LNCaP clone FGC (cell line): Measurements from ENCODE around the gene DUSP7.

Source experiments
- DNase-seq: peaks from one replicate; pipeline ENCODE4 v3.0.0-alpha.2; 2011; ENCODE audit warnings: low read depth
- H3K4me3 ChIP-seq: 2 replicates; pipeline ENCODE4 v1.5.1; 2011; ENCODE audit warnings: mild to moderate bottlenecking, low read depth, low read length, control low read depth
- CTCF ChIP-seq: IDR thresholded peaks from 2 replicates; pipeline ENCODE4 v1.5.1; 2012; ENCODE audit warnings: mild to moderate bottlenecking; ENCODE audit not compliant: control insufficient read depth, insufficient read depth; ENCODE audit errors: extremely low read depth

The DUSP7 gene

DNA sequence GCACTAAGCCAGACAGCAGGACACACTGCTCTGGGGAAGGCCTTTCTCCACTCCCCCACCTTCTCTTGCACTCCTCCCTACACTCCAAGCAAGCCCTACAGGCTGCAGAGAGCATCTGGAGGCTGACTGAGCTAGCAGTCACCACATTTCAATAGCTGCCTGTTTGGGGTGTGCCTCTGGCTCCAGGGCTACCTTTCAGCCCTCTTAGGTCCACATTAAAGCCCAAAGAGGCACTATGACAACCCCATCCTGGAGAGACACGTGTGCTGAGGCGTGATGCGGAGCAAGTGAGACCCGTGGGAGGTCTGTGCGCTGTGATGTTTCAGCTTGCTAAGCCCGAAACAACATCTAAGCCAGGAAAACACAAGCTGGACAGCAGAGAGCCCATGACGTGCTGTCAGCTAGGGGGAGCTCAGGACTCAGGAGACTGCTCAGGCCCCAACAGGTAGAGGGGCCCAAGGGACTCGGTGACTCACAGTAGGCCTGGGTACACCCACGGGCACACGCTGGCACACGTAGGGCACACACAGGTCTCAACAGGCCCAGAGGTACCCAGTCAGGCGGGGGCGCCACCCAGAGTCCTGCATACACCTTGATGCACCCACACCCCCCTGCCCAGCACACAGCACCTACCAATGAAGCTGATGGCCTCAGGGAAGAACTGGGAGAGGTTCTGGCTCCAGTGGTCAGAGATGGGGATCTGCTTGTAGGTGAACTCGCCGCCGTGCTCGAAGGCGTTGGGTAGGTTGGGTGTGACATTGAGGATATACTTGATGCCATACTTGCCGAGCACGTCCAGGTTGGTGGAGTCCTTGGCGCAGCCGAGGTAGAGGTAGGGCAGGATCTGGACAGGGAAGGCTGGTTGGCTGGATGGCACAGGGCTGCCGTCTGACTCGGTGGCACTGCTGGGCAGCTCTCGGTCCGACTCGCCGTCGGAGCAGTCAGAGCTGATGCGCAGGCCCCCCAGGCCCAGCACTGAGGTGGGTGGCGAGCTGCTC, 2.8 kb downstream of the DUSP7 start:
- H3K4me3 ChIP-seq = no peak overlapping the region; the same call in 1 of the 2 replicates
- TF ChIP-seq CTCF = no peak
- no peak for DNase-seq

GRCh38 chr3:52052831-52053306, 3.5 kb downstream of the DUSP7 start:
- no peak overlapping the region for H3K4me3 ChIP-seq
- no peak for DNase-seq
- no peak for TF ChIP-seq CTCF

- TF ChIP-seq CTCF = no peak
These were observed 4.9 kb downstream of the DUSP7 start for GRCh38 chr3:52051444-52051843.

GRCh38 chr3:52050571-52050970, 5.8 kb downstream of the DUSP7 start:
- no peak for DNase-seq
- no peak for TF ChIP-seq CTCF
- H3K4me3 ChIP-seq = no peak overlapping the region

More at GRCh38 chr3:52051444-52051843, 4.9 kb downstream of the DUSP7 start:
- no peak for DNase-seq
- H3K4me3 ChIP-seq = no peak overlapping the region

- DNase-seq = no peak
- no peak for TF ChIP-seq CTCF
- no peak overlapping the region for H3K4me3 ChIP-seq
These were observed 6.9 kb downstream of the DUSP7 start for GRCh38 chr3:52049503-52049902.

- no peak overlapping the region for H3K4me3 ChIP-seq
- no peak for DNase-seq
- no peak for TF ChIP-seq CTCF
These were observed 8.9 kb downstream of the DUSP7 start for GRCh38 chr3:52047295-52047960.
